Activated CD8-positive, alpha-beta memory T cell treated with anti-CD3 and anti-CD28 coated beads, Interleukin-2, amount 50 U/mL, for 48 hours (primary cell): ENCODE data around the gene RPL28.

Source experiments
- DNase-seq: peaks from one replicate; pipeline ENCODE4 v3.0.0-alpha.2; 2020

The RPL28 gene

GRCh38 chr19:55385724-55386492 lies at the start of gene RPL28:
TSS of gene RPL28 (plus strand) at chr19:55385932. CDS start at chr19:55386358, 426 bp downstream.
- peak; percentile 98 for DNase-seq

DNA sequence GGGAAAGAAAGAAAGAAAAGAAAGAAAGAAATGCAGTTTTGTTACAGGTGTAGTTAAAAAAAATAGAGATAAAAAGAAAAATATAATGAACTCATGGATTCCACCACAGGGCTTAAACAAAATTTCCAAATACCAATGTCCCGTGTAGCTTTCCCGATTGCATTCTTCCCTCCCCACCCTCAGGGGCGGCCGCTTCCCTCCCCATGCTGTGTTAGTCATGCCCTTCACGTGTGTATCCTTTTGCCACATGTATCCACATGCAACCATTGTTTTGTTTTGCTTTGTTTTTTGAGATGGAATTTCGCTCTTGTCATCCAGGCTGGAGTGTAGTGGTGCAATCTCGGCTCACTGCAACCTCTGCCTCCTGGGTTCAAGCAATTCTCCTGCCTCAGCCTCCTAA lies 49.6 kb upstream of the RPL28 start:
- no peak for DNase-seq

DNA sequence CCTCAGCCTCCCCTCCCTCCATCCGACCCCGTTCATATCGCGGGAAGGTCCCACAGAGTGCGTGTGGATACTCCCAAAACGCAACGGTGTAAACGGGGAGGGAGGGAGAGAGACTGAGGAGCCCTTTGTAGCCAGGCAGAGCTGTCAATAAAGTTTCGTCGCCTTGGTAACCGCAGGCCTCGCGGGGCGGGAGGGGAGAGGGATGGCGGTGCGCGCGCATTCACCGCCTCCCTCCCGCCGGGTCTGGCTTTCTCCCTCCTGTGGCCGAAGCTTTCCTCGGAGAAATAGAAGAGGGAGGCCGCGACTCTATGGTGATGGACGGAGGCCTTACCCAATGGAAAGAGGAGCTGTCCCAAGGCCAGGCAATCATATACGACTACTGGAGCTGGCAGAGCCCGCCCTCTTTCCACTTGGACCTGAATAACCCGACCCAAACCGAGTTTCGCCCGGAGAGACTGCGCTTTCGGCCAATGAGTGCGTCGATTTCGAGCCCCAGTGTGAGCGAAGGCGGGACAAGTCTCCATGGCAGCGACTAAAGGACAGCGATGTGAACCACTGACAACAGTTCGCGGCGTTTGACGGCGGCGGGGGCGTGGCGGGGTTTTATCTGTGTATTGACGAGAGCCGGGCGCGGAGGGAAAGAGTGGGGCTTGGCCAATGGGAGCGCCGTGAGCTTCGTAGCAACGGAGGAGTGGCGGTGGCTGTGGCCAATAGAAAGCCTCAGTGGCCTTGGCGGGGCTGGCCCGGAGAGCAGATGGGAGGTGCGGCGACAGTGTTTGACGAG lies 46.4 kb upstream of the RPL28 start, which contains the start of gene KMT5C:
TSS of gene KMT5C (plus strand) at position 772 of the 784 bp plus-strand sequence. CDS start 2,061 bp downstream, outside the sequence.
- DNase-seq: peak; percentile 100

DNA sequence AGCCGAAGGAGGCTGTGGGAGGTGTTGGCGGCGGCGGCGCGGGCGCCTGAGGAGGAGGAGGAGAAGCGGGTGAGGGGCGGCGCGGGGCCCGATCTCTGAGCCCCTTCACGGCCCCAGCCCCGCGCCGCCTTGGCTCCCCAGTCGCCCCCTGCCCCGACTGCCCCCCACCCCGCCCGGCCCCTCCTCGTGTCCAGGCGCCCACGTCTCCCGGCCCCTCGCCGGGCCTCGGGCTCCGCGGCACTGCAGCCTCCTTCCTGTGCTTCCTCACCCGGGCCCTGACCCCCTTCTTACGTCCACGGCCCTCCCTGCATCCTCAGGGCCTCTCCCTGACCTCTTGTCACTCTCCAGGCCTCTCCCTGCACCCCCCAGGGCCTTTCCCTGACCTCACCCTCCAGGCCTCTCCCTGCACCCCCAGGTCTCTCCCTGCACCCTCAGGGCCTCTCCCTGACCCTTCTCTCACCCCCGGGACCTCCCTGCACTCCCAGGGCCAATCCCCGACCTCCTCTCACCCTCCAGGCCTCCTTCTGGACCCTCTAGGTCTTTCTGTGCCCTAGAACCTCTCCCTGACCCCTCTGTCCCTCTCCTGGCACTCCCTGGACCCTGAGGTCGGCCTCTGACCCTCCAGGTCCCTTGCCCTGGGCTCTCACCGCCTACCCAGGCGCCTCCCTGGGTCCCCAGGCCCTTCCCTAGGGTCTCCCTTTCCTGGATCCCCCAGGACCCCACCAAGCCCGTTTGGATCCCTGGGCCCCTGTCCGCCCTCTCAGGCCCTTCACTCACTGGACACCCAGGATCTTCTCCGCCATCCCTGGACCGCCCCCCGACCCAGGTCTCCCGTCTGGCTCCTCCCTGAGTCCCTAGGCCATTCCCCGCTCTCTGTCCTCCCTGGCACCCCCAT lies 45.6 kb upstream of the RPL28 start:
- DNase-seq: peak; percentile 63

- DNase-seq: no peak
Observed at GRCh38 chr19:55340784-55341147, 45.0 kb upstream of the RPL28 start.

DNA sequence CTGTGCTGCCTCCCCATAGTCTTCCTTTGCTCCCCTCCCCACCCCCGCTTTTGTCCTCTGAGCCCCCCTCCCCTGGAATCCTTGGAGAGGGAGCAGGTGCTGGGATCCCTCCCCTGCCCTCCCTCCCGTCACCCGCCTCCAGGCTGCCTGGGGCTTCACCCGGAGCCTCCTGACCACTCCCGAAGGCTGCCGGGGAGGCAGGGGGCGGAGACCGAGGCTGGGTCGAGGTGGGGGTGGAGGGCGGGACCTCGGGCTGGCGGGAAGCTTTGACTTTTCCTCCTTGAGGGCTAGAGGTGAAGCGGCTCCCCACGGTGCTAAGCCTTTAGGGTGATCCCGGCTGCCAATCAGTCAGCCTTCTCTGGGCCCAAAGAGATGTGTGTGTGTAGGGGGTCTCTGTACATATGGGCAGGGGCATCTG lies 44.6 kb upstream of the RPL28 start:
- DNase-seq: peak; percentile 82

- no peak for DNase-seq
Observed at GRCh38 chr19:55341595-55342531, 43.9 kb upstream of the RPL28 start.

- no peak for DNase-seq
Observed at GRCh38 chr19:55344444-55344843, 41.3 kb upstream of the RPL28 start.

- DNase-seq: no peak
Observed at GRCh38 chr19:55345101-55345817, 40.5 kb upstream of the RPL28 start.

DNA sequence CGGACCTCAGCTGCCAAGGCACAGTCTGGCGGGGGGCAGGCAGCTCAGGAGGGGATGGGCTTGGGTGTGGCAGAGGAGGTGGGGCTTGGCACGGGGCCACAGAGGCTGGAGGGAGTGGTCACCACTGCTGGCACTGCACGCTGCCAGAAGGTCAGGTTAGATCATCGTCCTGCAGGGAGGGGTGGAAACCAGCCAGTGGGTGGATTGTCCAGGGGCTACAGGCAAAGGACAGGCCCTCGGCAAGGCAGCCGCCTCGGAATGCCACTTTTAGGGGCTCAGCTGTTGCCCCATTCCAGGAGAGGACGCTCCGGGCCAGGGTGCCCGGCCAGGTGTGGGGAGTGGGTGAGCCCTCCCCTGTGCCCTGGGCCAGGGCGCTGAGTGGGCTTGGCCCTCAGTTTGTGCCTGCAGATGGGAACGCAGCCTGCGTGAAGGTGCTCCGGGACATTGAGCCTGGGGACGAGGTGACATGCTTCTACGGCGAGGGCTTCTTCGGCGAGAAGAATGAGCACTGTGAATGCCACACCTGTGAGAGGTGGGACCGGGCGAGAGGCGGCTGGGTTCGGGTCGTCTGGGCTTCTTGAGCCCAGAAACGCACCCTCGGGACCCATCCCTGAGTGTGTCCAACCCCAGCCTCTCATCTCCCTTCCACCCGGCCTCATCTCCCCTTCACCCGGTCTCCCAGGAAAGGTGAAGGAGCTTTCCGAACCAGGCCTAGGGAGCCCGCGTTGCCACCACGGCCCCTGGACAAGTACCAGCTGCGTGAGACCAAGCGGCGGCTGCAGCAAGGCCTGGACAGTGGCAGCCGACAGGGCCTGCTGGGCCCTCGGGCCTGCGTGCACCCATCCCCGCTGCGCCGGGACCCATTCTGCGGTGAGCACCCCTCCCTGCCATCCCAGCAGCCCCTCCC lies 39.7 kb upstream of the RPL28 start:
- DNase-seq: no peak

DNA sequence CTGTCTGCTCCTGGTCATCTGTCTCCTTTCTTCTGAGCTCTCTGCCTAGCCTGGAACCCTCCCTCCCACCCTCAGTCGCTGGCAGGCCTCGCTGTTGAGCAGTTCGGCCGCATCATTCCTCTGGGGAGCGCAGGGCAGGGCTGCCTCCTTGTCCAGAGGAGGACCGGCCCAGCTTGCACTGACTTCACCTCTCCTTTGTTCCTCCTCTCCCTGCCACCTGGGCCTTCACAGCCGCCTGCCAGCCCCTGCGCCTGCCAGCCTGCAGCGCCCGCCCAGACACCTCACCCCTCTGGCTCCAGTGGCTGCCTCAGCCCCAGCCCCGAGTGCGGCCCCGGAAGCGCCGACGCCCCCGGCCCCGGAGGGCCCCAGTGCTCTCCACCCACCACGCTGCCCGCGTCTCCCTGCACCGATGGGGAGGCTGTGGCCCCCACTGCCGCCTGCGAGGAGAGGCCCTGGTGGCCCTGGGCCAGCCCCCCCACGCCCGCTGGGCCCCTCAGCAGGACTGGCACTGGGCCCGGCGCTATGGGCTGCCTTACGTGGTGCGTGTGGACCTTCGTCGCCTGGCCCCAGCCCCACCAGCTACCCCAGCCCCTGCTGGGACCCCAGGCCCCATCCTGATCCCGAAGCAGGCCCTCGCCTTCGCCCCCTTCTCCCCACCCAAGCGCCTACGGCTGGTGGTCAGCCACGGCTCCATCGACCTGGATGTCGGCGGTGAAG lies 38.8 kb upstream of the RPL28 start:
- DNase-seq: no peak

- no peak for DNase-seq
Observed at GRCh38 chr19:55347442-55348009, 38.2 kb upstream of the RPL28 start.

DNA sequence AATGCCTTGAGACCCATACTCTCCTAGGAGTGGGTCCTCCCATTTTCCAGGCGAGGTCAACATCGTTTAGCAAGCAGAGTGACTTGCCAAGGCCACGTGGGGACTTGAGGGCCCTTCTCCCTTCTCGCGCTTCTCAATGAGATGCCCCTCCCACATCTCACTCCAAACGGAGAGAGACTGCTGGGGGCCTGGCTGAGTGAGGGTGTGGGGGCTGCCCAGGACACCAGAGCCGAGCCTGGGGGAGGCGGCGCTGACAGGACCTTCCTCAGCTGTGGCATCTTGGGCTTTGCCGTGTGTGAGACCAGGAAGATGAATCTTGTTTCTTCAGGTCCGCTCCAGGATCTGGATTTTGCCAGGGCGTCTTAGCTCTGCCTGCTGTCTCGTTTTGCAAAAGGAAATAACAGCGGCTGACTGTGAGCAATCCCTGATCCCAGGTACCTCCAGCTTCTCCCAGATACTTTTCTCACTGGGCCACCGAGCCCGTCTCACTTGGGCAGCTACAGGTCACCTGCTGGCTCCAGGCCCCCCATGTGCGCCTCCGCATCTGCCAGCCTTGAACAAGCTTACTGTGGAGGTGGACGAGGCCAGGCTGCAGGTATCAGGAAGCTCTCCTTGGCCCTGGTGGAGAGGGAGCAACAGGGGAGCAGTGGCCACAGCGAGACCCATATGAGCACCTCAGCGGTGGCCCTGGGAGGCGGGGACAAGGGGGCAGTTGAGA lies 37.3 kb upstream of the RPL28 start:
- no peak for DNase-seq

GRCh38 chr19:55350620-55351315 lies 35.0 kb upstream of the RPL28 start:
- DNase-seq: no peak

- DNase-seq: no peak
Observed at GRCh38 chr19:55352040-55352439, 33.7 kb upstream of the RPL28 start.

DNA sequence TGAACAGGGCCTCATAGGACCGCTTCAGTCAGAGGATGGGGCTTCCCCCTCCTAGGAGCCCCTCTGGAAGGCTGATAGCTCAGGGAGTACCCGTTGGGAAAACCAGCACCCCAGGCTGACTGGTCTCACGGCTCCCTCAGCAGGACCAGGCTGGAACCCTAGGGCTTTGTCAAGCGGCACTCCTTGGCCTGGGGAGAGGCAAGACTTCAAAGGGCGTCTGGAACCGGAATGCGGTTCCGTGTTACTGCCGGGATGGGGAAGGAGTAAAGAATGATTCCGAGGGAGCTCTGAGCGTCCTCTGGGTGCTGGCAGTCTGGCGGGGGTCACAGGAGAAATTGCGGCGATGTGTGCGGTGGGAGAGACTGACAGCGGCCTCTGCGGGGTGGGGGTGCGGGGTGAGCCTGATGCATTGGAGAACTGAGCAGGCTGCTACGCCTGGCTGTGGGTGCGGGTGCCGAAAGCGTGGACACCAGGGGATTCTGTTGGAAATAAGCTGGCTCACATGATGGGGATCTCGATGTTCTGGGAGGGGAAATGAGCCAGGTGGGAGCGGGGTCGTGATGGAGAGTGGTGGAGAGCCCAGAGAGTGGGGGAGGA lies 33.1 kb upstream of the RPL28 start:
- no peak for DNase-seq

DNA sequence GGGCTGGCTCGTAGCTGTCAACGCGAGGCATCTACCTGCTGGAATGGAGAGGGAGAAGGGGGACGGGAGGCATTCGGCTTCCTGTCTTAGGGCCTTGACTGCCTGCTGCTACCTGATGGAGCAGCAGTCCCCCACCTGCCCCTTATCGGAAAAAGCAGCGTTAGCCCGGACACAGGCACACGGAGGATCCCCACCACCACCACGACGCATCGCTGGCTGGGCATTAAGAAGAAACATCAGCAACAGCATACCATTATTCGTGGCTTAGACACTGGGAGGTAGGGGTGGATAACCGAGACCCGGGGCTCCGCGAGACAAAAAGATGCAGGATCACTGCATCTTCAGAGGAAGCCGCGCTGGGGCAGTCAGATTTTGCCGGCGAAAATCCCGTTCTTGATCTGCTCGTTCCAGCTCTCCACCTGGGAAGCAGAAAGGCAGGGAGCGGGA lies 32.4 kb upstream of the RPL28 start:
- DNase-seq: no peak
